Right forelimb (tissue), 1 donor: ENCODE results near the gene C7.

Source experiments
- DNase-seq: peaks from one replicate; pipeline ENCODE4 v3.0.0-alpha.2; 2018

C7 gene

DNA sequence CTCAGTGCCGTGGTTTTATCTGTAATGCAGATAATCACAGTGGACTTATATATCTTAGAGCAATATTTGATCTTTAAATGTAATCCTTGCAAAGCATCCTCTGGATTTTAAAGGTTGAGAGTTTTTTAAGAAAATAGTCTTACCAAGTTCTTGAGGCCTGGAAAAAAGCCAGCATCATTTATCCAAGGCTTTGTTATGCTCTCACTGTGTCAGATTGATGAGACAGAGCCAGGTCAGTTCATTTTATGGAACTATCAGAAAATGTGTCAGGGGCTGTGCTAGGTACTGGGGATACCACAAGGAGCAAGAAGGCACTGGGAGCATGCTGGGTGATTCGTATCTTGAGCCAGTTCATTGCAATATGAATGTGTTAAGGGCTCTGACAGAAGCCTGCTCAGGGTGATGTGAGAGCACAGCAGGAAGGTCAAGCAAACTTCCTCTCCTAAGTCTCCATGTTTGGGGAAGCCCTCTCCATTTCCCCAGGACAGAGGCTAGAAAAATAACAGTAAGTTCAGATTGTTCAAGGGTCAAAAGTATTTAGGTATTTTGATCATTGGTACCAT lies 19.7 kb downstream of the C7 start:
- no peak for DNase-seq

DNA sequence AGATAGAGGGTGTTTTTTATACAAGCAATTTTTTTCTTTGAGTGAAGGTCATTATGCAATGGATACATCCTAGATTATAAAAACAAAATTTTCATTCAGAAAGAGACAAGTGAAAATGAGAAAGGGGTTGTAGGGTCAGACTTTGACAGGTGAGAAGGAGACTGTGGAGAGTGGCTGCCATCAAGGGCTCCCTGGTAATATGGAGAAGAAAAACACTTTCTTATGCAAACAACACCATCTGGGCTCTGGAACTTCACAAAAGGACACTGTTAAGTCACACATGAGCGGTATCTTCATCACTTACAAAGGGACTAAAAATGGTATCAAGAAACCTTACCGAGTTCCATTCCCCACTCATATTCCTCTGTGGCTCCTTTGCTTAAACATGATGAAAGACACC lies 23.5 kb downstream of the C7 start:
- no peak for DNase-seq

DNA sequence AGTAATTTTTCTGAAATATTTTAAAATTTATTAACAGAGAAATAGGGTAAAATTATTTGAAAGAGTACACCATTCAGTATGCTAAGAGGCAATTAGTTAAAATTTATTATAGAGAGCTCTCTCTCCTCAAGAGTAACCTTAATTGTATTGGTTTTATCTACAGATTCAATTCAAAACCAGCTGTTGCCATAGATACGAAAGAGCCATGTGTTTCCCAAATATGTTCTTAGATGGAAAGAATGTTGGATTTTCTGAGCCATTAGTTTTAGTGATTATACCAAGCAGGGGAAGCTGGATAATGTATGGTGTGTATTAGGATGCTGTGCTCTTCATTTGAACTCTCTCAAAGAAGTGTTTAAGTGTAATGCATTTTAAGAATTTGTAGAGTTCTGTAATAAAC lies 27.8 kb downstream of the C7 start:
- no peak for DNase-seq

DNA sequence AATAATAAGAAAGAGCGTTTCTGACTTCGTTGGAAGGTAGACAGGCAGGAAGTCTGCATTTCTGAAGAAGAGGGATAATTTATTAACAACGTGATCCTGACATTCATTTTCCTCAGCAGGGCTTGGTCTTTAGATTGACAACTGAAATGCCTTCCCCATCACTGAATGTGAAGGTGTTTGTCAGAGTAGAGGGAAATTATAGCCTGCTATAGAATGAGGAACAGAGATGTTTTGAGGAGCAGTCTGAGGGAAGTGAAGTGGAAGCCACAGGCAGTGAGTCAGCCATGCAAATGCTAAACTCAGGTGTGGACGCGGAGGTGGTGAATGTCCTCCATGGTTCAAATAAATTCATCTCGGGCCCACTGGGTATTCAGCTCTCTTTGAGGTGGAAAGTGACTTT lies 30.5 kb downstream of the C7 start:
- DNase-seq, result no peak

DNA sequence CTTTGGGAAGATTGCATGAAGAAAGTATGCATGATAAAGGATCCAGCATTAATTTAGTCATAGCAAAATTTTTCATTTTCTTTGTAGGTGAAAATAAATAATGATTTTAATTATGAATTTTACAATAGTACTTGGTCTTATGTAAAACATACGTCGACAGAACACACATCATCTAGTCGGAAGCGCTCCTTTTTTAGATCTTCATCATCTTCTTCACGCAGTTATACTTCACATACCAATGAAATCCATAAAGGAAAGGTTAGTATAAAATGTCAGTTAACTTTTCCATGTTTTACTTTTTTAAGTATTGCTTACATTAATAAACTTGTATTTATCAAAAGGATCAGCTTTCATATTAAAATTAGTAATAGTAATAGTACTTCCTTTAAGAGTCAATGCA lies 35.8 kb downstream of the C7 start:
- DNase-seq, result no peak

DNA sequence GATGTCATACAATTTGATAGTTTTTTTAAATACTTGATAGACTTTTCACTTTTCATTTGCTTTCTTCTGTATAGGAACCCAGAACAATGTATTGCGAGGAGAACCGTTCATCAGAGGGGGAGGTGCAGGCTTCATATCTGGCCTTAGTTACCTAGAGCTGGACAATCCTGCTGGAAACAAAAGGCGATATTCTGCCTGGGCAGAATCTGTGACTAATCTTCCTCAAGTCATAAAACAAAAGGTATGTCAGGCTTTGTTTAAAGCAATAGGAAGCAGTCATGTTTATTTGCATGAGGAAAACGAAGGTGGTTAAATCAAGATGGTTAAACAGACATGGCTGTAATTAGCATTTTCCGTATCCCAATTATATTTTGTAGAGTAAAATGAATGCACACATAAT lies 46.0 kb downstream of the C7 start:
- no peak for DNase-seq

DNA sequence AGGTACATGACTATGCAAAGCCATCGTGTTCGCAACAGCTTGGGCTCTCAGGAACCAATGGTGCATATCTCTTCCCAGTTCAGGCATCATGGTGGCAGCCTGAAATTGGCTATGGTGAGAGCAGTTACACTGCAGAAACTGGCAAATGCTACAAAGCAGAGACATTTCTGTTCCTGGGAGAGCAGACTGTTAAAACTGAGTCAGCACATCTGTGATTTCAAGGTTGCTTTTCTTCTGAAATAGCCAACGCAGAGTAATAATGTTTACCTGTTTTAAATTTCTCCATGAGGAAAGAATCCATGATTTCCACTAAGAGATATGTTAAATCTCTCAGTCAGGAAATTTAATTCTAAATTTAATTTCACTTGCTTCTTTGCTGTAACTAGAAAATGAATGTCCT lies 47.8 kb downstream of the C7 start:
- no peak for DNase-seq

DNA sequence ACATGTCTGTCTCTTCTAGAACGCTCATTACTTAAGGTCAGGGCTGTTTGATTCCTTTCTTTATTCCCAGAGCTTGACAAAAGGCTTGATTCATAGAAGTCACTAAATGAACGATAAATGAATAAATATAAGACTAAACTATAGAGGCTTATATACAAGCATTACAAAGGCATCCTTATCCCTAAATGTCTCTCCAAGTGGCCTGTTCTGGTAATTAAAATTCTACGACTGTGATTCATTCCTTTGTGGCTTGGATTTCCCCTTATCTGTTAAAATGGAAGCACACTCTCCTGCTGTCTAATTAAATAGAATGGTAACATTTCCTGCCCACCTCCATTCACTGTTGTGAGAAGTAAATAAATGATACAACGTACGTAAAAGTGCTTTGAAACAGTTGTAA lies 49.5 kb downstream of the C7 start:
- DNase-seq, result no peak

DNA sequence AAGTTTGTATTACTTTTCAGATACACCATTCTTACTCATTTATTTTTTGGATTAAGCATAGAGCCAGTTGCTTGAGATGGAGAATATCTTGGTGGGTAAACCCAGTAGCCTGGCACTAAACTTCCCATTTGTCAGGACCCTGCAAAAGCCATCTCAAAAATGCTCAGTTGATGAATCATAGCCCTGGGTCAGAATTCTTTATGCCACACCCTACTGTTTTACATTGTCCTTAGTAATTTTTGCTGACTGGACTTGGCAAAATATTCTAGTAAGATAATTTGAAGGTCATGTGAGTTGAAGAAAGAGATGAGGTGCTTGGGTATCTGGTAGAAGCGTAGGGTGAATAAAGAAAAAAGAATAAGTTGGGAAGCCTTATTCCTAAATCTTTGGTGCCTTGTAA lies 50.7 kb downstream of the C7 start:
- DNase-seq, result no peak

DNA sequence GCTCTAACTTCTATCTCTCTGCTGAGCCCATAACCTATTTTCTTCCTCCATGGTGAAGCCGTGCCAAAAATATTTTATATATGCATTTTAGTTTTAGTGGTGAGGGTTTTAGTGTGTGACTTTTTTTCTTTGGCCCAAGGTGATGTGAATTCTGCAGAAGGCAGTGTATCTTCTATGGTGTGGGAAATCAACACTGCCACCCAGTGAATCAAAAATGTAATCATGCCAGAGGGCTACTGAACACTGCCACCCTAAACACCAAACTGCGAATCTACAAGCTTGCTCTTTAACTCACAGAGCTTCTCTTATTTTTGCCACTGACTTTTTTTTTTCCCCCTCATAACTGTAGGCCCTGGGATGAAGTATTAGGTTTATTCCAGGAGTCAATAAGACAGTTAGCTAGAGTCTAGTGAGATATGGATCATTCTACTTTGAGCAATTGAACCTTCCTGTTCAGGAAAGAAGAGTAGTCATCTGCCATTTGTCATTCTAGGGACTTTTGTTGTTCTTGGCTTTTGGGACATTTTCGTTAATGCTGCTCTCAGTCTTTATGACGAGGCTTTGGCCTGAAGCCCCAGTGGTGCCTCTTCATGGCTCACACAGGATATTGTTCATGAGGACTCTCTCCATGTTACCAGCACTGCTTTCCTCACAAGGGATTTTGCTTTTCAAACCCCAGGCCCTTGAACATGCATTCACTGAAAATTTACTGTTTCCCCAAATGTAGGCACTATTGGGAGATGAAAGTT lies 53.1 kb downstream of the C7 start:
- no peak for DNase-seq

DNA sequence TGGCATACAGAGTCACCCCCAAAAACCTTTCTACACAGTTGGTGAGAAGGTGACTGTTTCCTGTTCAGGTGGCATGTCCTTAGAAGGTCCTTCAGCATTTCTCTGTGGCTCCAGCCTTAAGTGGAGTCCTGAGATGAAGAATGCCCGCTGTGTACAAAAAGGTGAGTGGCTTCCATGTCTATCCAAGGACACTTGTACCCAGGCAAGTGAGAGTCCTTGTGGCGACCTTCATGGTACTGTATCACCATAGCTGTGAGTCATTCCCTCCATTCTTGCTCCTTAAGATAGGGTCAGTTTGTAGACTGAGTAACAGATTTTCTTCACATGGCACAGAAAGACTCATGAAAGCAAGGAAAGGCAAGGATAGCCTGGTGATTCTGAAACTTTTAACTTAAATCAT lies 63.1 kb downstream of the C7 start:
- DNase-seq, result no peak

DNA sequence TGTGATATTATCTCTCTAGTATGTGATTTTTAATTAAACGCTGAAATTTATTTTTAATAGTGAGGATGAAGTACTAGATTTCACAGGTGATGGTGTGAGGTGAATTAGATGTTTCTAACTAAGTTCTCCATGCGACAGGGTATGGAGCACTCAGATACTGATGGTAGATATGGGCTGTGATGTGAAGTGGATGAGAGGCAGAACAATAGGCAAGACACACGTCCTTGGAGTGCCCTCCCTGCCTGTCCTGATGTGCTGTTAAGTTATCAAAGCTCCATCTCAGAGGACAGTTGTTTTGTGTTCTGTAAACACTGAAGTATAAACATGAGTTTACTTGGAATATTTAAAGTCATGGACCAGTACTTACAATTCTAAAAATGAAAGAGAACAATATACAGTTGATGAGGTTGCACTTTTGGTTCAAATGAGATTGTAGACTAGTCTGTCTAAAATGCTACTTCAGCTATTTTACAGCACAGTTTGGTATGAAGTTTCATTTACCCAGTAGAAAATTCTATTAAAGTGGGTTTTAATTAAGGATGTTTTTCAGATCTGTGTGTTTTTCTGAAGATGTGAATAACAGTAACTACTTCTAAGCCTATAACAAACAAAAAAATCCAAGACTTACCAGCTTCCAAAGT lies 64.2 kb downstream of the C7 start:
- DNase-seq, result no peak

DNA sequence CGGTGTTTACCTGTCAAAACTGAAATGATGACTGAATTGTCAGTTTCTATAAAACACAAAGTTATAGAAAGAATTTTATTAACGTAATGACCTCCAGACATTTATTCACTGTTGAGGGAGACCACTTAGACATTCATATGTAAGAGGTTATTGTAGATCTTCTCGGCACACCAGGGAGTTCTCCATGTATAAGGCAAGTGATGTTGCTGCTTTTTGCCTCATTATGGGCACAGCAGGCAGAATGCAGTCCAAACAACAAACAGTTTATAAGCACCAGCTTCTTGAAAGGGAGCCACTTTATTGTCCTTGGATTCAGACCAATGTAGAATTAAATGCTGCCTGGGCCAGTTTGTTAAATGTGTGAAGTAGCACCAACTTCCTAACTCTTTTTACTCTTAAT lies 66.7 kb downstream of the C7 start:
- DNase-seq, result no peak

DNA sequence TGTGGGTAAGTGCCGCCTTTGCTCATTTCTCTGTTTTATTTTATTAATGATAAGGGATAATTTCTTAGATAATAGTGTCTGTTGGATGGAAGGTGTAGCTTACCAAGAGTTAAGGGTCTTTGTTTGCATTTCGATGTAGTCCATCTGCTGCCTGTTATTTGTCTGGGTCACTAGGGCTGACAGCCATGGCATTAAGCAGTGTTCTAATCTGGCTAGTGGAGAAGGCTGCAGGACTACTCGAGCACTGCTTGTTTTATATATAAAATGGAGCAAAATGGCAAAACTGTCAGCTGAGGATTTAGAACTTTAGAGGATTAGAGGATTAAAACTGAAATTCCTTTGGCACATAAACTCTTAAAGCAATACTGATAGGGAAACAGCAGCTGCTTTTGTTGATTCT lies 67.5 kb downstream of the C7 start:
- DNase-seq, result no peak

DNA sequence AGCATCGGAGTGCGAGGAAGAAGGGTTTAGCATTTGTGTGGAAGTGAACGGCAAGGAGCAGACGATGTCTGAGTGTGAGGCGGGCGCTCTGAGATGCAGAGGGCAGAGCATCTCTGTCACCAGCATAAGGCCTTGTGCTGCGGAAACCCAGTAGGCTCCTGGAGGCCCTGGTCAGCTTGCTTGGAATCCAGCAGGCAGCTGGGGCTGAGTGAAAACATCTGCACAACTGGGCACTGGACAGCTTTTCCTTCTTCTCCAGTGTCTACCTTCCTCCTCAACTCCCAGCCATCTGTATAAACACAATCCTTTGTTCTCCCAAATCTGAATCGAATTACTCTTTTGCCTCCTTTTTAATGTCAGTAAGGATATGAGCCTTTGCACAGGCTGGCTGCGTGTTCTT lies 72.1 kb downstream of the C7 start:
- DNase-seq, result no peak

DNA sequence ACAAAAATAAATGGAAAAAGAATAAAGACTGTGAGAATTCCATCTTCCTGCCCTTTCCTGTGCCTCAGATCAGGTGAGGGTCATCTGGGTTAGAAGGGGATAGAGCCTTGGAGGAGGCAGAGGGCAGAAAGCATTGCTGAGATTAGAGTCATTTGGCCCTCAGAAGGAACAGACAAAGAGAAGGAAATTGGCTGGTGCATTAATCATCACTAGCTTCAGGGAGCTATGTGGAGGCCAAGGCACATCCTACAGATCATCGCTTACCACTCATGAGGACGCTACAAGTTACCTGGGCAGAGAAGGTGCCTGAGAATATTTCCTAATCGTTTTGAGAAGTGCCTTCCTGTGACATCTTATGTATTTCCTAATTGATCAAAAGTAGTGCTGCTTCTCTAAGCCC lies 74.5 kb downstream of the C7 start:
- DNase-seq, result no peak

DNA sequence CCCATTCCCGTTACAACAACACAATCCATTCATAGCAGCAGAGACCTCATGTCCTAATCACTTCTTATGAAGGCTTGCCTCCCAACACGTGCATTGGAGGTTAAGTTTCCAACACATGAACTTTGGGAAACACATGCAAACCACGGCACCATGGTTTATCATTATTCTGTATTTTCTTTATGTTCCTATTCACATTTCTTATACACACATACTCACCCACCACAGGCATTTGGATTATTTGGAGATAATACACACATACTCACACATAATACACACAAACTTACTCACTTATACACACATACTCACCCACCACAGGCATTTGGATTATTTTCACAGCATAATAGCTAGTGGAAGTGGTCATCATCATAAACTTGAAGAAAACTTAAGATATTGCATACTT lies 75.6 kb downstream of the C7 start:
- no peak for DNase-seq

DNA sequence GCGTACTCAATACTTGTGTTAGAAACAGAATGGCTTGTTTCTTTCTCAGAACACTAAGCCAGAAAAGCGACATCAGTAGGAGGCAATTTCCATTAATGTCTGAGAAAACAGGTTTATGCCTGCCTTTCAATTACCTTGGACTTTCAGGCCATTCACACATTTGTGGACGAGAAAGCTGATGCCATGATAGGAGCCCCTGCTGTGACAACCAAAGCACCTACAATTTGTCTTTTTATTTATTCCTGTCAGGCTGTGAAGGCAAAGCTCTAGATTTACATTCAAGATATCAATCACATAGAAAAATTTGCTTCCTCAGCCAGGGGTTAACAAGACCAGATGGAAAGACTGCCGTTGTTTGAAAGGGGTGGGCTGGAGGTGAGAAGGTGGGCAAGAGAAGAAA lies 76.2 kb downstream of the C7 start:
- no peak for DNase-seq

DNA sequence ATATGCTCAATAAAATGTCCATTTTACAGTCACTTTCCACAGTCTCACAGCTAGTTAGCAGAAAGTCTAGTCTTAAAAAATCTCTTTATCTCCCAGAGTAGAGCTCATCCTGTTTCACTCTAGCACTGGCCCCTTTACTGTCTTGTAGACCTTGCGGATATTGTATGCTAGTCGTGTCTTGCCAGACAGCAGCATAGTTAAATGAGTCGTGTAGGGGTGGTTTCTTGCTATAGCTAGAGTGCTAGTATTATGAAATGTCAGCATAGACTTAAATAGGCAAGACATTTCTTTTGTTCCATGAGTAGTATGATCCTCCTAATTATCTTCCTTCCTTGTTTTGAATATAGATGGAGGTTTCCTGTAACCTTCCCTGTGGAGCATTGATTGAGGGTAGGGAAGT lies 77.4 kb downstream of the C7 start:
- DNase-seq, result no peak

DNA sequence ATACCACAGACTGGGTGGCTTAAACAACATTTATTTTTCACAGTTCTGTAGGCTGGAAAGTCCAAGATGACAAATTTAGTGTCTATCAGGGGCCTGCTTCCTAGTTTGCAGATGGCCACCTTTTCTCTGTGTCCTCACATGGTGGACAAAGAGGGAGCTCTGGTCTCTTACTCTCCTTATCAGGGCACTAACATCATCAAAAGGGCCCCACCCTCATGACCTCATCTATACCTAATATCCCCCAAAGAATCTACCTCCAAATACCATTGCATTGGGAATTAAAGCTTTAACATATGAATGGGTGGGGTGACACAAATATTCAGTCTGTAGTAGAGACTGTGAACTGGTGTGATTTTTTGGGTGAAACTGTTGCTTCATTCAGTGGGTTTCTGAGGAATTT lies 78.1 kb downstream of the C7 start:
- no peak for DNase-seq

DNA sequence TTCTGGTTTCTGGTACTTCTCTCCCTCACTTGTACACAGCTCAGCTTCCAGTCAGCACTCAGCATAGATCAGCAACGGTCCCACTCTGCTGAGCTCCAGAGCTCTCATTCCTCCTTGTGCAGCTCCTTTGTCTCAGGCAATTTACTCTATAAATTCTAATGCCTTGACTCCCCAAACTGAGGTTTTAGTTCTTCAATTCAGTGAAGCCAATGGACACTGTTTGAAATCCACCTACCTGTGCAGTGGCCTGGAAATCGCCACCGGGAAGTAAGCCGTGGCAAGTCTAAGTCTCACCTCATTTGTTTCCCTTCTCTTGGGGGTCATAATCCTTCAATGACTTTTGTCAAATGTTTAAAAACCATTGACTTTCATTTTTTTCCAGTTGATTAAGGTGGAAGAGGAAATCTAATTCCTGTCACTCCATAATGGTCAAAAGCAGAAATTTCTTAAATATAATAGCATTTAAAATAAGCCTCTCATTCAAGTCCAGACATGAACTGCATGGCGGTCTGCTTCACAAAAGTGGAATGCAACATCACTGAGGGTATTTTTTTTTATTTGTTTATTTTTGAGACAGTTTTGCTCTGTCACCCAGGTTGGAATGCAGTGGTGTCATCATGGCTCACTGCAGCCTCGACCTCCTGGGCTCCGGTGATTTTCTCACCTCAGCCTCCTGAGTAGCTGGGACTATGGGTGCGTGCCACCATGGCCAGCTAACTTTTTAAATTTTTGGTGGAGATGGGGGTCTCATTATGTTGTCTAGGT lies 79.6 kb downstream of the C7 start:
- no peak for DNase-seq

DNA sequence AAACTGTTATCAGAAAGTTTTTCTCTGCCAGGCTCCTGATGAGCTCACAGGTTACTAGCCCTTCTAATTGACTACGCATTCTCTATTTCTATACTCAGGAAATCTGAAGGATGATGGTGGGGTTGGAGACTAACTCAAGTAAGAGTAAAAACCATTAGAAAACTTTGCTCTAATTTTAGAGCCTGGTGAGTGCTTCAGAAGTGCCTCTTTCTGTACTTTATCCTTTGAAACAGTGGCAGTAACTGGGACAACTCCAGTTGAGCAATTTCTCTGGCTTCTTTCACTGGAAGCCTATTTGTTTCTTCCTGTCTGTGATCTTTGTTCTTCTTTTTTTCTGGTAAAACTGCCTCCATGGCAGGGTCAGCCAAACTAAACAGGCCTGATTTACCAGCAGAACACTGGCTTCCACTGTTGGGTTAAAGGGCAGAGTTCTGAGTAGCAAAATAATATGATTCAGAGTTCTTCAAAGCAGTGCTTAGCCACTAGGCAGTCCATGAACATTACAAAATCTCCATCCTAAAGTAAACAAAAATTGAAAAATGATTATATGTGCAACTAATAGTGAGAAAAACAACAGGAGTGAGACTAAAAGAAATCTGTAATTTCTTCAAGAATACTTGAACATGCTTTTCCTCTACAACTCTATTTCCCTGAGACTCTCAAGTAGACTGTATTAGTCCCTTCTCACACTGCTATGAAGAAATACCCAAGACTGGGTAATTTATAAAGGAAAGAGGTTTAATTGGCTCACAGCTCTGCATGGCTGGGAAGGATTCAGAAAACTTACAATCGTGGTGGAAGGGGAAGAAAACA lies 82.1 kb downstream of the C7 start:
- DNase-seq, result no peak

DNA sequence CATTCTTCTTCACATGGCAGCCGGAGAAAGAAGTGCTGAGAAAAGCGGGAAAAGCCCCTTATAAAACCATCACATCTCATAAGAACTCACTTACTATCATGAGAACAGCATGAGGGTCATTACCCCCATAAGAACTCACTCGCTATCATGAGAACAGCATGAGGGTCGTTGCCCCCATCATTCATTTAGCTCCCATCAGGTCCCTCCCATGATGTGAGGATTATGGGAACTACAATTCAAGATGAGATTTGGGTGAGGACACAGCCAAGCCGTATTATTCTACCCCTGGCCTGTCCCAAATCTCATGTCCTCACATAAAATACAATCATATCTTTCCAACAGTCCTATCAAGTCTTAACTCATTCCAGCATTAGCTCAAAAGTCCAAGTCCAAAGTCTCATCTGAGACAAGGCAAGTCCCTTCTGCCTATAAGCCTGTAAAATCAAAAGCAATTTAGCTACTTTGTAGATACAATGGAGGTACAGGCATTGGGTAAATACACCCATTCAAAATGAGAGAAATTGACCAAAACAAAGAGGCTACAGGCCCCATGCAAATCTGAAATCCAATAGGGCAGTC lies 82.8 kb downstream of the C7 start:
- no peak for DNase-seq
